BJ (cell line): ENCODE measurements around the gene ATP5F1A. TPM values are rescaled to one million over a fixed set of nuclear protein-coding genes. Genes with fewer than 3 reads are reported as not detected.
"Not testable (repeated sequence)": the region's sequence is repeated elsewhere in the genome, so short reads cannot be mapped to it uniquely, and the experiment has no call there.

ENCODE experiments used
- CTCF ChIA-PET: fragments of 350-600 bp; formaldehyde crosslinking; extraction: SDS; loops from one replicate; lab custom pipeline; 2021; ENCODE audit warnings: antibody characterized with exemption, inconsistent platforms; lab: Yijun Ruan, JAX
- POLR2A ChIA-PET: fragments of 300-600 bp; sonication (Branson Sonifier 250); formaldehyde crosslinking; extraction: SDS; loops from one replicate; lab custom pipeline; 2021; ENCODE audit warnings: antibody characterized with exemption; lab: Charles Lee
- DNase-seq: peaks from one replicate; pipeline ENCODE4 v3.0.0-alpha.2; 2011; ENCODE audit warnings: low read depth
- H3K27me3 ChIP-seq: 2 replicates; pipeline ENCODE4 v1.6.0; 2011; ENCODE audit warnings: low read length; ENCODE audit not compliant: control insufficient read depth, insufficient read depth
- H3K36me3 ChIP-seq: 2 replicates; pipeline ENCODE4 v1.5.1; 2011; ENCODE audit warnings: low read length; ENCODE audit not compliant: control insufficient read depth, insufficient read depth
- H3K4me3 ChIP-seq: 2 replicates; pipeline ENCODE4 v1.5.1; 2011; ENCODE audit warnings: low read depth, mild to moderate bottlenecking, control low read depth, low read length
- polyA plus RNA-seq: library from polyadenylated mRNA; depleted of rRNA; stranded (reverse); fragments of >200 nt; gene quantifications from 2 replicates; pipeline ENCODE4 v1.2.3, GENCODE V29; 2011
- TF ChIP-seq, protein P1 (sequence below): IDR thresholded peaks from 2 replicates; pipeline ENCODE4 v1.5.1; 2011; ENCODE audit warnings: low read depth, mild to moderate bottlenecking, control low read depth, inconsistent platforms, low read length, moderate library complexity; ENCODE audit not compliant: insufficient read depth

The ATP5F1A gene
- polyA plus RNA-seq, 1 experiment, result 557 TPM

DNA sequence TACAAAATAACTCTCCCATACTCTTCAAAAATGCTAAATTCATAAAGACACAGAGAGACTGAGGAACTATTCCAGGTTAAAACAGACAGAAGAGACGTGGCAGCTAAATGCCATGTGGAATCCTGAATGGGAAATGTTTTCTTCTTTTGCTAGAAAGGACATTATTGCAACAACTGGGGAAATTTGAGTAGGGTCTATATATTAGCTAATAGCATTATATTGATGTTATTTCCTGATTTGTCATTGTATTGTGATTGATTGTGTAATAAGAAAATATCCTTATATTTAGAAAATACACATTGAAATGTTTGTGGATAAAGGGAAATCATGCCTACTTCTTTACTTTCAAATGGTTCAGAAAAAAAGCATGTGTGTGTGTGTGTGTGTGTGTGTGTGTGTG is 49.5 kb downstream of the ATP5F1A start:
- CTCF ChIA-PET, result no interaction called here
- DNase-seq, result no peak
- H3K4me3 ChIP-seq, result no peak overlapping the region
- H3K36me3 ChIP-seq, result no peaks in the 10 kb centered on the region
- TF ChIP-seq, protein P1, sequence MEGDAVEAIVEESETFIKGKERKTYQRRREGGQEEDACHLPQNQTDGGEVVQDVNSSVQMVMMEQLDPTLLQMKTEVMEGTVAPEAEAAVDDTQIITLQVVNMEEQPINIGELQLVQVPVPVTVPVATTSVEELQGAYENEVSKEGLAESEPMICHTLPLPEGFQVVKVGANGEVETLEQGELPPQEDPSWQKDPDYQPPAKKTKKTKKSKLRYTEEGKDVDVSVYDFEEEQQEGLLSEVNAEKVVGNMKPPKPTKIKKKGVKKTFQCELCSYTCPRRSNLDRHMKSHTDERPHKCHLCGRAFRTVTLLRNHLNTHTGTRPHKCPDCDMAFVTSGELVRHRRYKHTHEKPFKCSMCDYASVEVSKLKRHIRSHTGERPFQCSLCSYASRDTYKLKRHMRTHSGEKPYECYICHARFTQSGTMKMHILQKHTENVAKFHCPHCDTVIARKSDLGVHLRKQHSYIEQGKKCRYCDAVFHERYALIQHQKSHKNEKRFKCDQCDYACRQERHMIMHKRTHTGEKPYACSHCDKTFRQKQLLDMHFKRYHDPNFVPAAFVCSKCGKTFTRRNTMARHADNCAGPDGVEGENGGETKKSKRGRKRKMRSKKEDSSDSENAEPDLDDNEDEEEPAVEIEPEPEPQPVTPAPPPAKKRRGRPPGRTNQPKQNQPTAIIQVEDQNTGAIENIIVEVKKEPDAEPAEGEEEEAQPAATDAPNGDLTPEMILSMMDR, result no peak
- no peaks in the 10 kb centered on the region for H3K27me3 ChIP-seq
- POLR2A ChIA-PET, result no interaction called here

DNA sequence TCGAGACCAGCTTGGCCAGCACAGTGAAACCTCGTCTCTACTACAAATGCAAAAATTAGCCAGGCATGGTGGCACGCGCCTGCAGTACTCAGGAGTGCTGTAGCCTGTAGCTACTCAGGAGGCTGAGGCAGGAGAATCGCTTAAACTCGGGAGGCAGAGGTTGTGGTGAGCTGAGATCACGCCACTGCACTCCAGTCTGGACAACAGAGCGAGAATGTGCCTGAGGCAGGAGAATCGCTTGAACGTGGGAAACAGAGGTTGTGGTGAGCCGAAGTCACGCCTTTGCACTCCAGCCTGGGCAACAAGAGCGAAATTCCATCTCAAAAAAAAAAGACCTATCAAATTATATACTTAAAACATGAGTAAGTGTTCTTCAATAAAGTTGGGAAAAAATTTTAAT is 50.7 kb downstream of the ATP5F1A start:
- H3K36me3 ChIP-seq, H3K4me3 ChIP-seq, POLR2A ChIA-PET, H3K27me3 ChIP-seq, DNase-seq: not testable (repeated sequence)
- CTCF ChIA-PET, result interaction anchor here (1.6 kb wide), 1 partner anchor 14 kb away, joined by 4 read pairs; no protein-coding TSS in a partner anchor

DNA sequence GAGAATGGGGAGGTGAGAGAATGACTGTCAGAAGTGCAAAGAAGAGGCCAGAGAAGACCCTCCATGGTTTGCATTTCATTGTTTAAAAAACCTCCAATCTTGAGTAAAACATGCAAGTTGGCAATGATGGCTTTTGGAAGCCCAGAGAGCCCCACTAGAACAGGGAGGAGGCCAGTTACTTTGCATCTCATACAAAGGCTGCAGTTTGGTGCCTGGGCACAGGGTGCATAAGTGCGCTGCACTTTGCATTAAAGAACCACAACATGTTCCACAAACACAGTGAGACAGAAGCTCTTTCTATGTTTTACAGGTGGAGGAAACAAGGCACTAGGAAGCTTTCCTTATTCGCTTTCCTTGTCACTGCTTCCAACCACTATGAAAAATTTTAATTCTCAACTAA is 51.4 kb downstream of the ATP5F1A start:
- Histone ChIP-seq H3K4me3 (no peak overlapping the region), H3K36me3 (no peaks in the 10 kb centered on the region), H3K27me3 (no peaks in the 10 kb centered on the region)
- ChIA-PET POLR2A (no interaction called here), CTCF (interaction anchor here (1.1 to 1.6 kb wide), 2 partner anchors 15 to 27 kb away, joined by 4 to 5 read pairs; no protein-coding TSS in a partner anchor)
- TF ChIP-seq, protein P1, result no peak
- DNase-seq, result no peak

DNA sequence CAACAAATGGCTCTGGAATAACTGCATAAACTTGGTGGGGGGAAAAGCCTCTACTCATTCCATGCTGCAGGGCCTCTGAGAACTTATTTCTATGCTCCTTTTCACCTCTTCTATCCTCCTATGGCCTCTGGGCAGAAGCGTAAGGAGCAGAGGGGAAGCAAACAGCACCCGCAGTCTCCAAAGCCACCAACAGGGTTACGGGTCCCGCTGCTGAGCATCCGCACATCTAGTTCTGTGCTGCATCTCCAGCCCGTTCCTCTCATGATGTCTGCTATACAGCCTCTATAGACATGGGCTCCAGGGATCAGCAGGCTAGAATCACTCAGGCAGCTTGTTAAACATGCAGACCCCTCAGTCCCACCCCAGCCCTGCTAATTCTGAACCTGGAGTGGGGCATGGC is 52.0 kb downstream of the ATP5F1A start:
- H3K4me3 ChIP-seq, result no peak overlapping the region
- no peak for DNase-seq
- ChIA-PET CTCF (interaction anchor here (1.1 to 1.6 kb wide), 2 partner anchors 16 to 27 kb away, joined by 4 to 5 read pairs; no protein-coding TSS in a partner anchor), POLR2A (no interaction called here)
- no peaks in the 10 kb centered on the region for H3K27me3 ChIP-seq
- TF ChIP-seq, protein P1, result no peak
- H3K36me3 ChIP-seq, result no peaks in the 10 kb centered on the region

DNA sequence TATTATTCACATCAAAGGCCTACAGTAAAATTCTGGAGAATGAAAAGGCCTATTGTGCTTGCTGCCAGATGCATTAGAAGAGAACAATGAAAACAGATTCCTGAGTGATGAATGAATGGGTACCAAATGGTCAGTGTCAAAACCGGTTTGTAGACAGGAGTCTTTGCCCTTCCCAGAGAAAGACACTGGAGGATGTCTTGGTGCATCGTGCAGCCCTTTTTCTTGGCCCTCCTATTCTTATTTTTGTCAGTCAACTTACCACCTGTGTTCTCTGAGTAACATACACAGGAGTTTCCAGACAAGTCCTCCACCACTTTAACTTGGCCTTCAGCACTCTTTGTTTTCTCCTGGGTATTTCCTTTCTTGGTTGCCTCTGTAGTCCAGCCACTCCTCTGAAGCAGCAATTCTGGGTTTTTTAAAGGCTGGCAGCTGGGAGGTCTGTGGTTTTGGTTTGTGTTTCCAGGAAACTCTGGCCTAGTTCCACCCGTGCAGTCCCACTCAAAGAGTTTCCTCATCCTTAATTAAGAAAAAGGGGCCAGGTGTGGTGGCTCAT is 55.4 kb downstream of the ATP5F1A start:
- CTCF ChIA-PET, result interaction anchor here (1.0 kb wide), 2 partner anchors 9 to 13 kb away, joined by 3 to 5 read pairs; no protein-coding TSS in a partner anchor
- H3K4me3 ChIP-seq, result no peak overlapping the region
- POLR2A ChIA-PET, result no interaction called here
- no peaks in the 10 kb centered on the region for H3K27me3 ChIP-seq
- TF ChIP-seq, protein P1, result no peak
- no peak for DNase-seq
- 0 out of 2 replicates have a peak, but pooled peaks cover 1% of the 10 kb centered on the region for H3K36me3 ChIP-seq

DNA sequence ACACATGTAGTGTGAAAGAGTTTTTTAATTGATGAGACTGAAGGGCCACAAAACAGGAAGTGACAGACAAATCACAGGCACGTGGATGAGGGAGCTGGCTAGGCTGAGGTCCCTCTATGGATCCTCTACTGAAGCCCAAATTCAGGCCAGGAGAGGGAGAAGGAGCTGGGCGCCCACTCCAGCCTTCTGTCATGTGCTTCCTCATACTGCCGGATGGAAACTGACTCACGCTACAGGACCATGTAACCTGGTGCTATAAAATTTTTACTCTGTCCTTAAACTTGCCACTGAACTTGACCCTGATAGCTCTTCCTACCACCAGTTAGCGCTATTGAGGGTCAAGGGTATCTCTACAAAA is 57.4 kb downstream of the ATP5F1A start:
- CTCF ChIA-PET, result interaction anchor here (0.5 kb wide), 1 partner anchor 1389 kb away, joined by 5 read pairs; no protein-coding TSS in a partner anchor
- POLR2A ChIA-PET, result no interaction called here

More for the DNA sequence above, 57.4 kb downstream of the ATP5F1A start:
- TF ChIP-seq, protein P1, result no peak
- Histone ChIP-seq H3K36me3 (0 out of 2 replicates have a peak, but pooled peaks cover 1% of the 10 kb centered on the region), H3K27me3 (no peaks in the 10 kb centered on the region), H3K4me3 (no peak overlapping the region)
- no peak for DNase-seq
